Activated T-helper 1 cell treated with Interleukin-2 at 50 U/mL for 16 hours (primary cell): ENCODE measurements around the gene AADAC.
"Not testable (repeated sequence)": the region's sequence is repeated elsewhere in the genome, so short reads cannot be mapped to it uniquely, and the experiment has no call there.

Experiments used
- DNase-seq: peaks from one replicate; pipeline ENCODE4 v3.0.0-alpha.2; 2020; ENCODE audit warnings: low read depth

The AADAC gene, protein sequence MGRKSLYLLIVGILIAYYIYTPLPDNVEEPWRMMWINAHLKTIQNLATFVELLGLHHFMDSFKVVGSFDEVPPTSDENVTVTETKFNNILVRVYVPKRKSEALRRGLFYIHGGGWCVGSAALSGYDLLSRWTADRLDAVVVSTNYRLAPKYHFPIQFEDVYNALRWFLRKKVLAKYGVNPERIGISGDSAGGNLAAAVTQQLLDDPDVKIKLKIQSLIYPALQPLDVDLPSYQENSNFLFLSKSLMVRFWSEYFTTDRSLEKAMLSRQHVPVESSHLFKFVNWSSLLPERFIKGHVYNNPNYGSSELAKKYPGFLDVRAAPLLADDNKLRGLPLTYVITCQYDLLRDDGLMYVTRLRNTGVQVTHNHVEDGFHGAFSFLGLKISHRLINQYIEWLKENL

DNA sequence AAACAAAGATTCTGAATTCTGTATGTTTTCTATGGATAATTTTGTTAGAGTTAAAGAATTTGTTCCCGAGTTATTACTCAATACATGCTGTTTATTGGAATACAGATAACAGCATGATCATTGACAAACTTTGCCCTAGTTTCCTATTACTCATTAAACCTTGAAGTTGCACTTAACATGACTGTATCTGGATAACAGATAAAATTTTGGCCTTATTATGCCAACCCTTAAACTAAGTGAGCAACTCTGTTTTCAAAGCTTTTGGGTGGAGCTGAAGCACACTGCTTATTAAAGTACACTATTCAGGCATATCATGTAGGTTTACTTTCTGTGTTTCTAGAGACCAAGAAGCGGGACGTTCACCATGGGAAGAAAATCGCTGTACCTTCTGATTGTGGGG lies at the start of gene AADAC:
Gene AADAC, plus strand, starts transcription at position 318 of the 400 bp plus-strand sequence. Its CDS starts 47 bp downstream, at position 365.
- DNase-seq: no peak

GRCh38 chr3:151764699-151765098 lies 49.2 kb upstream of the AADAC start:
- DNase-seq: not testable (repeated sequence)

DNA sequence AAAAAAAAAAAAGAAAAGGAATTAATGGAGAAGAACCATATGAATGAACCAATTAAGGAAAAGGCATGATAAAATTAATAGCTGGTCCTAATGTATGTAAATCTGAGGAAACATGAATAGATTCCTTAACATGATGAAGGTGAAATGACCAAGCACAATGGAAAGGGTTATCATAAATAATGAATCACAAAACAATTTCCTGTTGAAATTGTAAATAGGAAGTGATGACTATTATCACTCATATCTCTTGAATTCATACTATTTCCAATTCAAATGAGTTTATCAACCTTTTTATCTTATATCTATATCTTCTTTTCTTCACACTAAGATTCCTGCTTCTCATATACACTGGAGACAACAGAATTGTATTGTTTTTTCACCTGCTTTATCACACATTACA lies 48.2 kb upstream of the AADAC start:
- no peak for DNase-seq

DNA sequence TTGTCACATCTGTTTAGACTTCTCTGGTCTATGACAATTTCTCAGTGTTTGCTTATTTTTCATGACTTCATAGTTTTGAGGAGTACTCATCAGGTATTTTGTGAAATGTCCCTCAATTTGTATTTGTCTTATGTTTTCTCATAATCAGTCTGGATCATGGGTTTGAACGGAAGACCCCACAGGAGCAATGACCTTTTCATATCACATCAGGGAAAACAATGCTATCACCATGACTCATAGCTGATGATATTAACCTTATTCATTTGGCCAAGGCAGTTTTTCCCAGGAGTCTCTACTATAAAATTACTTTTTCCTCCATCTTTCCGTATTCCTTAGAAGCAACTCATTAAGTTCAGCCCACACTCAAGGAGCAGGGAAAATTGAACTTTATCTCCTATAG lies 47.5 kb upstream of the AADAC start:
- no peak for DNase-seq

- no peak for DNase-seq
Observed at GRCh38 chr3:151768393-151768930, 45.5 kb upstream of the AADAC start.

DNA sequence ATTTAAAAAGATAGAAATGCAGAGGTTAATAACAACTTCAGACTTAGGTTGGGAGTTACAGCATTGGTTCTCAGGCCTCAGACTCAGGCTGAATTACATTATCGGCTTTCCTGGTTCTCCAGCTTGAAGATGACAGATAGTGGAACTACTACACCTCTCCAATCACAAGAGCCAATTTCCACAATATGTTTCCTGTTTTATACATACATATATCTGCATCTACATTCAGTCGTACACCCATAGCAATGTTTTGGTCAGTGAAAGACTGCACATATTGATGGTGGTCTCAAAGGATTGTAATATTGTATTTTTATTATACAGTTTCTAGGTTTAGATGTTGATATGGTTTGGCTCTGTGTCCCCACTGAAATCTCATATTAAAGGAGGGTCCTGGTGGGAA lies 44.7 kb upstream of the AADAC start:
- no peak for DNase-seq

DNA sequence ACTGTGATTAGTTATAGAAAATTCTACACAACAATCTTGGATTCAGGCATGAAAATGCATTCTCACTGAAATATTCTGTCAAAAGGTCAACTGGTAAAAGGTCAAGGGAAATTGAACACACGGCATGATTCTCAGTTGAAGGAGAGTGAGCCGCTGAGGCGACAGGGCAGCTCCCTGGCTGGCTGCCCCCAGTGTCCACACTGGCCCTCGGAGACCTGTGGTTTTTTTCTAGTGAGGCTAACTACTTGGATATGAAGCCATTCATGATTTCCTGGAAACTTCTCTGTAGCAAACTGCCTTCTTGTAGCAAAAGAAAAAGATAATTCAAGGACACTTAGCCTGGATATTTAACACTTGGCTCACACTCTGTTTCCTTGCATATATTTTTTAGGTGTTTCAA lies 43.0 kb upstream of the AADAC start:
- no peak for DNase-seq

- no peak for DNase-seq
Observed at GRCh38 chr3:151772825-151773480, 41.0 kb upstream of the AADAC start.

- DNase-seq: no peak
Observed at GRCh38 chr3:151774235-151774634, 39.7 kb upstream of the AADAC start.

DNA sequence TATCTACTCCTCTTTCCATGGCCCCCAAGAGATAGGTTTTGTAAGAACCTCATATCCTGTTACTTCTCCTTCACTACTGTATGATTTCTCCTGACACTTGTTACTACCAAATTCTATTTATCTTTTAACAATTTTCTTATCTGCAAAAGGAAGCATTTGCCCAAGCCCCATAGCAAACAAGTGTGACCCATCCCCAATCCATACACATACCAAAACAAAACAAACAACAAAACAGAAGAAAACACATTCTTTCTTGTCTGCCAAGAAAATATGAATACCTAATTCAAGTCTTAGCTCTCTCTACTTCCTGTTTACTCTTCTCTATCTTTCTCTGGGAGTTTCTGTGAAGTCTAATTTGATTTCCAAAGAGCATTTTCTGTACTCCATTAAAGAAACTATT lies 39.0 kb upstream of the AADAC start:
- DNase-seq: no peak

GRCh38 chr3:151775314-151776258 lies 38.3 kb upstream of the AADAC start:
- DNase-seq: no peak

DNA sequence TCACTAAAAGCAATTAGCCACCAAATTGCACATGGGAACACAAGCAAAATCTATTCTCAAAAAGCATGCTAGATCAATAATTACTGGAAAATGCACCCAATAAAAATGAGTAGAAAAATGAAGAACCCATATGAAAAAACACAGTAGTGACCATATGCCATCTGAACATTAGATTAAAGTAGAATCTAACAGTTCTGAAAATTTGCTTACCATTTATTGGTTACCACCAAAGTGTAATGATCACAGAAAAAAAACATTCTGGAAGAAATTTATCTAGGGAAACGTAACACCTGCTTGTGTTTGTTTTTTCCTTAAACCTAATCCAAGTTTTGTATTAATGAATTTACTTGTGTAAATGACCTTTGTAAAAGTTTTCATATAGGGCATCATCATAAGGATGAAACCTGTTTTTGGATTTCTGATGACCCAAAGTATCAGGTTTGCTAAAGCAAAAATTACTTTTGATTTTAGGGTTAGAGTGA lies 37.6 kb upstream of the AADAC start:
- no peak for DNase-seq

DNA sequence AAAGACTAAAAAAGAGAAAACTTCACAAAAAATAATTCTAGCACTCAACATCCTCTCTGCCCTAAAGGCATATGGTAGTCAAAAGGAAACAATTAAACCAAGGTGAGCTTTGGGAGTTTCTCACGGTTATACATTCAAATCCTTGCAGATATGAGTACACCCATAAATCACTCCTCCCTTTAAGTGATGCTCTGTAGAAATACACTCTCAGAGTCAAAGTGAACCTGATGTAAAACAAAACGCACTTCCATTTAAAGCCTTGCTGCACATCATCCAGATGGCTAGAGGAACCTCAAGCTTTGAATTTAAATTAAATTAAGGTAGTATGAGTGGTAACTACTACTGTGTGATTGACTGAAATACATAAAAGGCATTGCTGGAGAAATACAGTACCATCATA lies 36.0 kb upstream of the AADAC start:
- DNase-seq: no peak

DNA sequence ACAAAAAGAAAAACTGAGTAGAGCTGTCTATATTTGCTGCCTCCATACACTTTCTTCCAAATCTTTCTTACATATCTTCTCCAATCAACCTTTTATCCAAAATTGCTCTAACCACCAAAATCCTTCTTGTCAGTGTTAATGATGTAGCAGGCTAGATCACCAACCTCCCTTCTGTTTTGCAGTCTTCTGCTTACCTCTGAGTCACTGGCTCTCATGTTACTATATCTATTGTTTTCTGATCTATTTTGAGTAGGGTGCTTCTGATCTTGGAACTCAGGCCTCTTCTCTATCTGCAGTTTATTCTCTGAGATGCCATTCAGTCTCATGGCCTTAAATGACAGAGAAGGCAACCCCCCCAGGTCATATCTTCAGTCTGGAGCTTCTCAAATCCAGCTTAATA lies 26.3 kb upstream of the AADAC start:
- no peak for DNase-seq

GRCh38 chr3:151788401-151788800 lies 25.5 kb upstream of the AADAC start:
- no peak for DNase-seq

DNA sequence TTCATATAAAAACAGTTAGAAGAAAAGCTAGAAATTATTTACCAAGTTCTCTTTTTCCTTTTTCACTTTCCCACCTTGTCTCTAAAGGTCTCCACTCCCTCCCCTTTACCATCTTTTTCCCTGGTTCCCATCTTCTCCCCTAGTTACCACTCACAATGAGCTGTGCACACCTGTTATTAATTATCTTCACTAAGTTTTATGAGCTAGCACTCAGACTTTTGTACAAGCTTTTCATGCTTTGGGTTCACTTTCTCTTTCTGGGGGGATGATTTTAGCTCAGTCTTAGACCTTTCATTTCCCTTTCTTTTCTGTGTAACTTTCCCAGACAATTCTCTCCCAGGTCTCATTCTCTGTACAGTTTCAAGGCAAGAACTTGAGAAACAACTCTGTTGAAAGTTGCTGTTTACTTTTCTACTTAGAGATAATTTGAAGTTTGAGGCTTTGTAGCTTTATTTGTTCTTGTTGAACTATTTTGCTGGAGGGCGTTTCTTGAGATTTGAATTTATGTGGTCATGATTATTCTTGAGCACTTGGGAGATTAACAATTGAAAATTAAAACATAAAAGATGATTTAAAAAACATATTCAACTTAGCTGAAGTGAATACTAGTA lies 24.0 kb upstream of the AADAC start:
- no peak for DNase-seq

DNA sequence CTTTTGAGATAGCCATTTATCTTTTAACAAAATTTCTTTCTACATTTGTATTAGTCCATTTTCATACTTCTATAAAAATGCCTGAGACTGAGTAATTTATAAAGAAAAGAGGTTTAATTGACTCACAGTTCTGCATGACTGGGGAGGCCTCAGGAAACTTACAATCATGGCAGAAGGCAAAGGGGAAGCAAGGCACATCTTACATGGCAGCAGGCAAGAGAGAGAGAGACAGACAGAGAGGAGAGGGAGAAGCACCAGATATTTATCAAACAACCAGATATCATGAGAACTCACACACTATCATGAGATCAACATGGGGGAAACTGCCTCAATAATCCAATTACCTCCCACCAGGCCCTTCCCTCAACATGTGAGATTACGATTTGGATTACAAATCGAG lies 23.2 kb upstream of the AADAC start:
- not testable (repeated sequence) for DNase-seq

DNA sequence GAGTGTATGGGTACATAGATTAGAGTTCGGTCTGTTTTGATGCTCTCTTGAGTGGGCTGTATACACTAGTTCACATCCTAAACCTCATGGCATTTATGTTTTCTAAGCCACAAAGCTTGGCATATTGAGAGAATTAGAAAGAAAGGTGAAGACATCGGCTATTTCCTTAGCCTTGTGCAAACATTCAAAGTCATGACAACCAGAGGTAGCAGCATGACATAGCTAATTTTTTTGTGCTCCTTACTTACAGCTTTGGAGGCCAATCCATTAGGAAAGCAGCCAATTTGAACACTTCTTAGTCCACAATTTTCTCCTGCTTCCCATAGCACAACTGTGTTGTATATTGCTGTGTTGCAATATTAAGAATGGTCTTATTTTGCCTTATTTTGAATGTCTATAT lies 21.5 kb upstream of the AADAC start:
- DNase-seq: no peak

- DNase-seq: no peak
Observed at GRCh38 chr3:151793636-151794035, 20.3 kb upstream of the AADAC start.

- DNase-seq: no peak
Observed at GRCh38 chr3:151794080-151794479, 19.8 kb upstream of the AADAC start.

- no peak for DNase-seq
Observed at GRCh38 chr3:151795276-151795675, 18.6 kb upstream of the AADAC start.
